Body of pancreas (tissue), 4 donors: ENCODE data around the gene HOGA1. TPM values are rescaled to one million over a fixed set of nuclear protein-coding genes. Genes with fewer than 3 reads are reported as not detected.

Experiments
- ATAC-seq: fragments of 150-250 bp; one replicate; pipeline ENCODE4 v1.9.1; 2016
- DNase-seq, 4 donors: peaks; one replicate each; pipeline ENCODE4 v3.0.0-alpha.2; 2019
- H3K27ac ChIP-seq, 4 donors: fragments of 200-600 bp; sonication (generic); 1 replicate in 3 of 4; 2 replicates in 1 of 4; pipeline versions ENCODE4 v1.5.1 to v1.6.1; 2016 to 2019; ENCODE audit warnings: mild to moderate bottlenecking in 1 of 4, mixed read lengths in 1 of 4, moderate library complexity in 1 of 4
- H3K27me3 ChIP-seq, 2 donors: fragments of 200-600 bp; sonication (generic); one replicate each; pipeline ENCODE4 v1.6.0; 2016; ENCODE audit warnings: mild to moderate bottlenecking in 1 of 2
- H3K36me3 ChIP-seq, 2 donors: fragments of 200-600 bp; sonication (generic); replicated peaks in 1 of 2; 2 replicates each; pipeline ENCODE4 v1.5.1; 2016; ENCODE audit warnings: low read depth in 2 of 2; ENCODE audit not compliant: insufficient read depth in 1 of 2
- H3K4me1 ChIP-seq: fragments of 200-600 bp; sonication (generic); one replicate; pipeline ENCODE4 v1.6.0; 2016
- H3K4me3 ChIP-seq, 2 donors: fragments of 200-600 bp; sonication (generic); 1 replicate in 1 of 2; 2 replicates in 1 of 2; pipeline ENCODE4 v1.5.1; 2016 to 2019
- H3K9me3 ChIP-seq, 3 donors: fragments of 200-600 bp; sonication (generic); 1 replicate in 2 of 3; 2 replicates in 1 of 3; pipeline ENCODE4 v1.5.1; 2016
- CTCF ChIP-seq, 7 experiments: fragments of 450-650 bp in 4 of 7; fragments of 200-600 bp in 3 of 7; sonication (generic) in 3 of 7; IDR thresholded peaks; one replicate each; pipeline ENCODE4 v1.5.1; 2016 to 2019; ENCODE audit warnings: antibody characterized with exemption in 7 of 7
- POLR2A ChIP-seq, 3 donors: fragments of 450-650 bp; IDR thresholded peaks; one replicate each; pipeline ENCODE4 v1.6.1; 2016; ENCODE audit warnings: antibody characterized with exemption in 3 of 3, mild to moderate bottlenecking in 2 of 3
- WGBS, 2 donors: methylation state at CpG; one replicate each; pipeline ENCODE4 v1.1.5; 2017; 5-methylcytosine and 5-hydroxymethylcytosine counted together
- intact Hi-C: fragments of 100-400 bp; cut with DNase I; formaldehyde crosslinking; loops from one replicate; pipeline ENCODE4 v1.15.1; 2023
- total RNA-seq, 2 donors: library from RNA; depleted of rRNA; stranded (reverse); fragments of >200 nt; gene quantifications; one replicate each; pipeline ENCODE4 v1.1.0, GENCODE V29; 2016

The HOGA1 gene
- total RNA-seq, 2 donors from 2014 or later, result 7.3 to 16.3 TPM

DNA sequence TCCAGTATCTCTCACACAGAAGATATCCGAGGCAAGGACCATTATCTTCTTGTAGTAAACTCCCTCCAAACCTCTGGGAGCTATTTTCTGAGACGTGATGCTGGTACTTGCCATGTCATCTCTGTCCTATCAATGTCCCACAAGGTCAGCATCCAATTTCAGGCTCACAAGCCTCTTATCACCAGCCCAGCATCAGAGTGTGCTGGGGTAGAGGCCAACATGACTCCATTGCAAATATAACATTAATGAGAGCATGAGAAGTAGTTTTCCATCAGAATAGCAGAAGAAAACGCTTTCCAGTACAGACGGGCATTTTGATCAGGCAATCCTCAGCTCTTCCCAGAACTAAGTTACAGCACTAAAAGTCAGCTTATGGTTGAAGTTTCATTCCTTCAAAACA is 43.5 kb downstream of the HOGA1 start:
- H3K9me3 ChIP-seq, result no peaks in the 10 kb centered on the region
- TF ChIP-seq CTCF (IDR thresholded peaks at IDR 0.05), result no peak
- TF ChIP-seq POLR2A (IDR thresholded peaks at IDR 0.05), result no peak
- no peaks in the 10 kb centered on the region for H3K36me3 ChIP-seq
- intact Hi-C loops, result no loop called here
- 59 to 63% methylated on average over 4 of the region's 4 CpGs for WGBS, 2 donors
- DNase-seq (no peak), ATAC-seq (no peak)
- H3K27ac ChIP-seq, result no peak overlapping the region
- H3K27me3 ChIP-seq, result no peaks in the 10 kb centered on the region
- H3K4me1 ChIP-seq, result peaks cover 14% of the 10 kb centered on the region
- no peak overlapping the region for H3K4me3 ChIP-seq

DNA sequence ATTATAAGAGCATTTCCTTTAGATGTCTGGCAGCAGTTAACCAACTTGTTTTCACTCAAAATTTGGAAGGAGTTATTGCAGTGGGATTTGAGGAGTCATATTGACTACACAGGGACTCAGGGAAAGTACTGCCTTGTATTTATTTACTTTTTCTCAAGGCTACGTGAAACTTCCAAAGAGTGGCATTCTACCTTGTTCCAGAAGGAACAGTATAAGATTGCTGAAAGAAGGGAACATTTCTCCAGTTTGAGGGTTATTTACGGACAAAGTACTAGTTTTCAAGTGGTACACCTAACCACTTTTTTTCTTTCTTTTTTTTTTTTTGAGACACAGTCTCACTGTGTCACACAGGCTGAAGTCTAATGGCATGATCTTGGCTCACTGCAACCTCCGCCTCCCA is 44.0 kb downstream of the HOGA1 start:
- Histone ChIP-seq H3K36me3 (no peaks in the 10 kb centered on the region), H3K9me3 (no peaks in the 10 kb centered on the region), H3K27me3 (no peaks in the 10 kb centered on the region), H3K4me1 (peaks cover 12% of the 10 kb centered on the region), H3K27ac (no peak overlapping the region), H3K4me3 (no peak overlapping the region)
- WGBS, 2 donors, result 61 to 69% methylated on average over 3 of the region's 3 CpGs
- TF ChIP-seq POLR2A (IDR thresholded peaks at IDR 0.05), result no peak
- TF ChIP-seq CTCF (IDR thresholded peaks at IDR 0.05), result no peak
- intact Hi-C loops, result no loop called here
- DNase-seq (no peak), ATAC-seq (no peak)

GRCh38 chr10:97629289-97629688 is 45.1 kb downstream of the HOGA1 start:
- WGBS, 2 donors, result 91 to 95% methylated on average over 5 of the region's 5 CpGs
- Histone ChIP-seq H3K27me3 (no peaks in the 10 kb centered on the region), H3K36me3 (no peaks in the 10 kb centered on the region), H3K4me3 (no peak overlapping the region), H3K9me3 (no peaks in the 10 kb centered on the region), H3K27ac (no peak overlapping the region), H3K4me1 (peaks cover 11% of the 10 kb centered on the region)
- intact Hi-C loops, result no loop called here
- DNase-seq, result no peak
- TF ChIP-seq POLR2A (IDR thresholded peaks at IDR 0.05), result no peak
- no peak for TF ChIP-seq CTCF (IDR thresholded peaks at IDR 0.05)
- ATAC-seq, result no peak

DNA sequence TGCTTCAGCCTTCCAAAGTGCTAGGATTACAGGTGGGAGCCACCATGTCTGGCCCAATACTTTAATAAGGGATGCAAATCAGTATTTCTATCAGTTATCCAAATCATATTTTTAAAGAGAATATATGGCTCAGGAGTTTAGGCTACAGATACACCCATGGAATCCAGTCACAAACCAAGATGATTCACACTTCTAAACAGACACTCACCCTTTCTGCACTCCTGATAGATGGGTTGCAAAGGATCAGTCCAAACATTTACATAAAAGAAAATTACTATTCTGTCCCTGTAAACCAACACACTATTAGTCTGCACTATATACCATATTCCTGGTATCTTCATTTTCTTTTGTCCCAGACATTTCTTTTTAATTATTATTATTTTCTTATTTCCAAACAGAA is 46.9 kb downstream of the HOGA1 start:
- Histone ChIP-seq H3K27ac (no peak overlapping the region), H3K4me1 (peaks cover 11% of the 10 kb centered on the region), H3K36me3 (no peaks in the 10 kb centered on the region), H3K4me3 (no peak overlapping the region), H3K9me3 (no peaks in the 10 kb centered on the region), H3K27me3 (no peaks in the 10 kb centered on the region)
- TF ChIP-seq POLR2A (IDR thresholded peaks at IDR 0.05) (no peak), CTCF (IDR thresholded peaks at IDR 0.05) (no peak)
- ATAC-seq (no peak), DNase-seq (no peak)
- intact Hi-C loops, result no loop called here

GRCh38 chr10:97632949-97633884 is 49.0 kb downstream of the HOGA1 start, which contains the start of gene MORN4:
TSS of gene MORN4 (minus strand) at chr10:97633500. CDS start at chr10:97619653, 13,847 bp downstream.
- peak; percentile 100 for ATAC-seq
- H3K27ac ChIP-seq, result peak within 1 kb of the TSS; percentile 52 to 71 (median 54)
- WGBS, 2 donors, result 1 to 2% methylated on average over 36 to 62 of the region's 62 CpGs

More at GRCh38 chr10:97632949-97633884, 49.0 kb downstream of the HOGA1 start, which contains the start of gene MORN4:
- intact Hi-C loops, result no loop called here
- H3K4me3 ChIP-seq, result peak within 1 kb of the TSS; percentile 38 to 91
- H3K27me3 ChIP-seq, result no peaks in the 10 kb centered on the region
- peaks cover 11% of the 10 kb centered on the region for H3K4me1 ChIP-seq
- TF ChIP-seq POLR2A (IDR thresholded peaks at IDR 0.05), result peak in 2 of 3 donors; percentile 53 to 59
- TF ChIP-seq CTCF (IDR thresholded peaks at IDR 0.05), result no peak
- peak; percentile 94 to 96 (median 95) for DNase-seq
- H3K9me3 ChIP-seq, result no peaks in the 10 kb centered on the region
- H3K36me3 ChIP-seq, result no peaks in the 10 kb centered on the region
